NB4 (cell line): Measurements from ENCODE around the gene PILRA.

Experiments
- CTCF ChIP-seq: IDR thresholded peaks from one replicate; pipeline ENCODE4 v1.5.1; 2012; ENCODE audit warnings: low read depth, low read length
- MAX ChIP-seq: IDR thresholded peaks from 2 replicates; pipeline ENCODE4 v1.6.1; 2011; ENCODE audit warnings: low read depth, low read length
- MYC ChIP-seq: IDR thresholded peaks from 2 replicates; pipeline ENCODE4 v1.6.1; 2011; ENCODE audit warnings: low read depth, low read length
- POLR2A ChIP-seq: IDR thresholded peaks from 2 replicates; pipeline ENCODE4 v1.6.1; 2011; ENCODE audit warnings: mild to moderate bottlenecking; ENCODE audit not compliant: insufficient read length; ENCODE audit errors: extremely low read depth

DNA sequence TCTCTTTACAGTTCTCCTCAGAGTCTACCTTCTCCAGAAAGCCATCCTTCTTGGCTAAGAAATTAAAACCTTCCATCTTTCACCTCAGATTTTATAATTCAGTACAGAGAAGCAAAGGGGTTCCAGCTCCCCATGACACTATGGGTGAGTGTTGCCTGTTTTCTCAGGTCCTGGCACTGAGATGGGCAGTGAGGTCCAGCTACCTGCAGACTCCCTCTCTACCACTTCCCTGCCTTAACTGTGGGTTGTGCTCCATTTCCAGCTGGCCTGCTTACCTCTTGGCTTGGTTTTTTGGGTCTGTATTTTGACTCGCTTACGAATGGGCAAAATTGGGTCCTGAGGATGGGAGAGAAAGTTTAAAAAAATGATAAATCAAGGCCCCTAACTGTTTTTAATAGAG lies 29.0 kb downstream of the PILRA start:
- TF ChIP-seq POLR2A: no peak
- no peak for TF ChIP-seq CTCF
- no peak for TF ChIP-seq MYC
- TF ChIP-seq MAX: no peak
